Measurements from ENCODE around the gene UBE2J1. TPM values are rescaled to one million over a fixed set of nuclear protein-coding genes. Genes with fewer than 3 reads are reported as not detected.

The UBE2J1 gene
- total and polyA plus RNA-seq, 8 donors: 33.5 to 62.2 (median 52.7) TPM

- intact Hi-C loops (cut with DNase I): no loop called here
- peaks cover 16 to 46% of the 10 kb centered on the region in 2 donors for H3K4me1 ChIP-seq
- no peak for ATAC-seq
- peak overlapping the region; percentile 99 for H3K27ac ChIP-seq
- no peaks in the 10 kb centered on the region for H3K27me3 ChIP-seq
- DNase-seq: no peak
- peak overlapping the region; percentile 82 to 91 for H3K4me3 ChIP-seq
- H3K9me3 ChIP-seq: no peaks in the 10 kb centered on the region
- H3K36me3 ChIP-seq: no peaks in the 10 kb centered on the region
- TF ChIP-seq, protein P1, sequence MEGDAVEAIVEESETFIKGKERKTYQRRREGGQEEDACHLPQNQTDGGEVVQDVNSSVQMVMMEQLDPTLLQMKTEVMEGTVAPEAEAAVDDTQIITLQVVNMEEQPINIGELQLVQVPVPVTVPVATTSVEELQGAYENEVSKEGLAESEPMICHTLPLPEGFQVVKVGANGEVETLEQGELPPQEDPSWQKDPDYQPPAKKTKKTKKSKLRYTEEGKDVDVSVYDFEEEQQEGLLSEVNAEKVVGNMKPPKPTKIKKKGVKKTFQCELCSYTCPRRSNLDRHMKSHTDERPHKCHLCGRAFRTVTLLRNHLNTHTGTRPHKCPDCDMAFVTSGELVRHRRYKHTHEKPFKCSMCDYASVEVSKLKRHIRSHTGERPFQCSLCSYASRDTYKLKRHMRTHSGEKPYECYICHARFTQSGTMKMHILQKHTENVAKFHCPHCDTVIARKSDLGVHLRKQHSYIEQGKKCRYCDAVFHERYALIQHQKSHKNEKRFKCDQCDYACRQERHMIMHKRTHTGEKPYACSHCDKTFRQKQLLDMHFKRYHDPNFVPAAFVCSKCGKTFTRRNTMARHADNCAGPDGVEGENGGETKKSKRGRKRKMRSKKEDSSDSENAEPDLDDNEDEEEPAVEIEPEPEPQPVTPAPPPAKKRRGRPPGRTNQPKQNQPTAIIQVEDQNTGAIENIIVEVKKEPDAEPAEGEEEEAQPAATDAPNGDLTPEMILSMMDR (IDR thresholded peaks at IDR 0.05): no peak
Observed at GRCh38 chr6:89353118-89353556, 615 bp upstream of the UBE2J1 start.

- Histone ChIP-seq H3K4me1 (peaks cover 19 to 54% of the 10 kb centered on the region in 2 donors), H3K27me3 (no peaks in the 10 kb centered on the region)
- intact Hi-C loops (cut with DNase I): no loop called here
Observed at GRCh38 chr6:89351671-89352277, 748 bp downstream of the UBE2J1 start.

DNA sequence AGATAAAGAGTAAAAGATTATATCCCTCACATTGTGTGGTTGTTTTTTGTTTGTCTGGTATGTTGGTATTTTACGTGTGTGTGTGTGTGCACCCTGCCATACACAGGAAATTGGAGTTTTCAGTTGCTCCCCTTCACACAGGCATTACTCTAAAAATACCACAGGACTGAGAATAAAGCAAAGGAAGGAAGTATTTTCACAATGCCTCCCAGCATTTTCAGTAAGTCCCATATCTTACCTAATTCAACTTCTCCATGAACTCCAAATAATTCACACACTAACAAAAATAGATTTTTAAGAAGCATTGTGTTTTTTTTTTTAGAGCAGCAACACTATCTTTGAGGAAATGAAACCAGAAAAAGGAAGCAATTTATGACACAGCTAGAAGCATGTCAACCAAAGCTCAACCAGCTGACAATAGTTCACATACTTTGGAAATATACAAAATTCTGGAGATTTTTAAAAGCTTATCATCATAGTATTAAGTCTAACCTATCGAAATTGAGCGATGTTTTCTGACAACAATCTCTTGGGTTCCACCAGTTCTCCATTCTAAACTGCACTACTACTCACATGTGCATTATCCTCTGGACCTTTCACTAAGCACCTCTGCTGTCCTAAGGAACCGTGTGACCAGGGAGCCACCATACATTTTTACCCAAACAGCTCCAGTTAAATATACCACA lies 2.1 kb downstream of the UBE2J1 start:
- DNase-seq (no peak), ATAC-seq (no peak)
- peaks cover 19 to 67% of the 10 kb centered on the region in 2 donors for H3K4me1 ChIP-seq
- no peaks in the 10 kb centered on the region for H3K9me3 ChIP-seq
- H3K36me3 ChIP-seq: no peaks in the 10 kb centered on the region
- peak overlapping the region; percentile 20 to 91 for H3K4me3 ChIP-seq
- peak overlapping the region; percentile 99 for H3K27ac ChIP-seq
- H3K27me3 ChIP-seq: no peaks in the 10 kb centered on the region
- intact Hi-C loops (cut with DNase I): no loop called here
- TF ChIP-seq, protein P1 (IDR thresholded peaks at IDR 0.05): no peak

More at GRCh38 chr6:89351671-89352277, 748 bp downstream of the UBE2J1 start:
- ATAC-seq: no peak
- Histone ChIP-seq H3K36me3 (no peaks in the 10 kb centered on the region), H3K27ac (peak overlapping the region; percentile 99), H3K4me3 (peak overlapping the region; percentile 82 to 91), H3K9me3 (no peaks in the 10 kb centered on the region)
- TF ChIP-seq, protein P1 (IDR thresholded peaks at IDR 0.05): no peak
- peak in 1 of 4 donors; percentile 39 for DNase-seq

DNA sequence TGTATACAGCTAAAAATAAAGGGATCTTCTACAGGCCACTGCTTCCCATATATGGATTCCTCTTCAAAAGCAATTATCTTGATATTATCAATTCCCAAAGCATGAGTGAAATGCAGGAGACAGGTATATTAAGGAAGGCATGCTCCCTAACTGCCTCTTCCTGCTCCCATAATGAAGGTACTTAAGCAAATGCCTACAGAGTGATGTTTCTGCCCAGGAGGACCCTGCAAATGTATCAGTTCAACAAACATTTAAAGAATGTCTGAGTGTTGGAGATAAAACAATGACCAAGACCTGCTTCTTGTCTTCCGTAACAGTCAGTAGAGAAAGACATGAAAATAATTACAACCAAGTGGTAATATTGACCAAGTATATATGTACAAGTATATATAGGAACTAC lies 4.2 kb downstream of the UBE2J1 start:
- peaks cover 19 to 75% of the 10 kb centered on the region in 2 donors for H3K4me1 ChIP-seq
- ATAC-seq (no peak), DNase-seq (no peak)
- H3K4me3 ChIP-seq: no peak overlapping the region
- H3K27me3 ChIP-seq: no peaks in the 10 kb centered on the region
- TF ChIP-seq, protein P1 (IDR thresholded peaks at IDR 0.05): no peak
- H3K9me3 ChIP-seq: no peaks in the 10 kb centered on the region
- H3K27ac ChIP-seq: peak overlapping the region in 1 of 2 donors; percentile 99
- H3K36me3 ChIP-seq: no peaks in the 10 kb centered on the region
- intact Hi-C loops (cut with DNase I): no loop called here

DNA sequence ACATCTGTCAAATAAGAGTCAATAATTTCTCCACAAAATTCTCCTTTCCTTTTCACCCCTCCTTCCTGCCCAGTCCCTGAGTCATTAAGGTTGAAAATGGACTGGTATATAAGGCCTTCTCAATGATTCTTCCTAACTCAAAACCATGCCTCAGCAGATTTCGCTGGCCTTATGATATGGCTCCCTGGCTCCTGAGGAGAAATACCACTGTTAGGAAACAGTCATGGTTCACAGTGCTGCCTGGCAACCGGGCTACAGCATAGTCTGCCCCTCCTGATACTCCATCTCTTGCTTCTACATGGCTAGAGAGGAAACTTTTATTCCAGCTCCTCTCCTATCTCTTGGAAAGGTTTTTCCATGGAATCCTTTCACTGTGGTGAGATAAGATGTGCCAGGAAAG lies 4.7 kb downstream of the UBE2J1 start:
- DNase-seq: peak in 1 of 4 donors; percentile 17
- Histone ChIP-seq H3K4me1 (peaks cover 19 to 70% of the 10 kb centered on the region in 2 donors), H3K4me3 (no peak overlapping the region), H3K9me3 (no peaks in the 10 kb centered on the region), H3K36me3 (peaks cover 0 to 4% of the 10 kb centered on the region in 2 donors), H3K27me3 (no peaks in the 10 kb centered on the region), H3K27ac (peak overlapping the region in 1 of 2 donors; percentile 99)
- TF ChIP-seq, protein P1 (IDR thresholded peaks at IDR 0.05): no peak
- no peak for ATAC-seq
- intact Hi-C loops (cut with DNase I): no loop called here
